Trophoblast cell (in vitro differentiated cells and primary cell): Measurements from ENCODE around the gene FAM53A.

ENCODE experiments used
- DNase-seq, 2 donors: peaks; one replicate each; pipeline ENCODE4 v3.0.0-alpha.2; 2016
- H2AFZ ChIP-seq: 2 replicates; pipeline ENCODE4 v1.6.1; 2013; ENCODE audit warnings: low read length, moderate library complexity, mild to moderate bottlenecking; ENCODE audit not compliant: insufficient read depth, poor library complexity
- H2AK5ac ChIP-seq: 2 replicates; pipeline ENCODE4 v1.6.1; 2013; ENCODE audit warnings: mild to moderate bottlenecking, low read length
- H2BK120ac ChIP-seq: 2 replicates; pipeline ENCODE4 v1.6.1; 2013; ENCODE audit warnings: low read length, mild to moderate bottlenecking, moderate library complexity; ENCODE audit not compliant: insufficient read depth, poor library complexity
- H2BK12ac ChIP-seq: 2 replicates; pipeline ENCODE4 v1.6.1; 2013; ENCODE audit warnings: mild to moderate bottlenecking, low read length, moderate library complexity
- H2BK5ac ChIP-seq: 2 replicates; pipeline ENCODE4 v1.6.1; 2013; ENCODE audit warnings: low read length, low read depth, moderate library complexity, mild to moderate bottlenecking; ENCODE audit not compliant: poor library complexity
- H3K14ac ChIP-seq: 2 replicates; pipeline ENCODE4 v1.6.1; 2013; ENCODE audit warnings: mild to moderate bottlenecking, low read length
- H3K18ac ChIP-seq: 2 replicates; pipeline ENCODE4 v1.6.1; 2013; ENCODE audit warnings: mild to moderate bottlenecking, low read length
- H3K23ac ChIP-seq: 2 replicates; pipeline ENCODE4 v1.6.1; 2013; ENCODE audit warnings: low read length
- H3K27ac ChIP-seq: 2 replicates; pipeline ENCODE4 v1.5.1; 2013; ENCODE audit warnings: low read depth, mild to moderate bottlenecking, inconsistent platforms, low read length, moderate library complexity
- H3K27me3 ChIP-seq: 2 replicates; pipeline ENCODE4 v1.6.1; 2013; ENCODE audit warnings: inconsistent platforms, mild to moderate bottlenecking, low read length, moderate library complexity; ENCODE audit not compliant: insufficient read depth
- H3K36me3 ChIP-seq, 2 experiments: 1 replicate in 1 of 2; 2 replicates in 1 of 2; pipeline ENCODE4 v1.6.1; 2013; ENCODE audit warnings: low read length in 2 of 2, mild to moderate bottlenecking in 2 of 2, moderate library complexity in 1 of 2; ENCODE audit not compliant: insufficient read depth in 2 of 2, control insufficient read depth in 1 of 2
- H3K4ac ChIP-seq: 2 replicates; pipeline ENCODE4 v1.6.1; 2013; ENCODE audit warnings: low read depth, mild to moderate bottlenecking, low read length, moderate library complexity
- H3K4me1 ChIP-seq, 2 experiments: 1 replicate in 1 of 2; 2 replicates in 1 of 2; pipeline ENCODE4 v1.6.1; 2013; ENCODE audit warnings: low read length in 2 of 2, mild to moderate bottlenecking in 2 of 2, moderate library complexity in 1 of 2; ENCODE audit not compliant: insufficient read depth in 2 of 2, control insufficient read depth in 1 of 2
- H3K4me2 ChIP-seq: 2 replicates; pipeline ENCODE4 v1.6.1; 2013; ENCODE audit warnings: inconsistent platforms, mild to moderate bottlenecking, low read length, moderate library complexity
- H3K4me3 ChIP-seq: 2 replicates; pipeline ENCODE4 v1.5.1; 2013; ENCODE audit warnings: mild to moderate bottlenecking, low read depth, low read length, inconsistent platforms
- H3K79me1 ChIP-seq: one replicate; pipeline ENCODE4 v1.6.1; 2013; ENCODE audit warnings: low read length
- H3K79me2 ChIP-seq: 2 replicates; pipeline ENCODE4 v1.6.1; 2013; ENCODE audit warnings: low read length, mild to moderate bottlenecking; ENCODE audit not compliant: control insufficient read depth, insufficient read depth, poor library complexity
- H3K9ac ChIP-seq: 2 replicates; pipeline ENCODE4 v1.6.1; 2013; ENCODE audit warnings: mild to moderate bottlenecking, low read length
- H3K9me3 ChIP-seq: 2 replicates; pipeline ENCODE4 v1.6.1; 2013; ENCODE audit warnings: low read depth, mild to moderate bottlenecking, control low read depth, inconsistent platforms, low read length; ENCODE audit not compliant: insufficient read depth
- H4K12ac ChIP-seq: 2 replicates; pipeline ENCODE4 v1.6.1; 2013; ENCODE audit warnings: low read depth, mild to moderate bottlenecking, low read length, moderate library complexity
- H4K8ac ChIP-seq: 2 replicates; pipeline ENCODE4 v1.6.1; 2013; ENCODE audit warnings: low read depth, mild to moderate bottlenecking, low read length, moderate library complexity
- H4K91ac ChIP-seq: one replicate; pipeline ENCODE4 v1.6.1; 2013; ENCODE audit warnings: low read depth, mild to moderate bottlenecking, low read length, moderate library complexity
- WGBS: extraction: QIAGEN DNeasy Blood & Tissue Kit; methylation state at CpG from one replicate; pipeline ENCODE4 v1.1.7; 2013; ENCODE audit warnings: missing lambda C conversion rate; ENCODE audit not compliant: insufficient read length, insufficient coverage; ENCODE audit errors: extremely low coverage; 5-methylcytosine and 5-hydroxymethylcytosine counted together

The FAM53A gene

GRCh38 chr4:1614049-1614448 is 70.1 kb downstream of the FAM53A start:
- Histone ChIP-seq H2BK5ac (no peak overlapping the region), H2BK120ac (no peak overlapping the region), H3K23ac (no peak overlapping the region), H3K27ac (no peak overlapping the region), H3K4me1 (no peaks in the 10 kb centered on the region), H3K18ac (no peak overlapping the region), H4K91ac (no peak overlapping the region), H3K14ac (no peak overlapping the region), H3K4ac (no peak overlapping the region), H3K36me3 (no peaks in the 10 kb centered on the region), H3K9me3 (peaks cover 12% of the 10 kb centered on the region), H2AFZ (no peak overlapping the region), H4K8ac (no peak overlapping the region), H3K79me2 (no peaks in the 10 kb centered on the region), H3K79me1 (no peaks in the 10 kb centered on the region), H3K4me2 (no peak overlapping the region), H2BK12ac (no peak overlapping the region), H2AK5ac (no peak overlapping the region), H3K27me3 (no peaks in the 10 kb centered on the region), H3K4me3 (no peak overlapping the region), H4K12ac (no peak overlapping the region), H3K9ac (no peak overlapping the region)
- WGBS: no CpG with 5 or more reads among the region's 17 CpGs
- no peak for DNase-seq

- Histone ChIP-seq H4K8ac (no peak overlapping the region), H3K18ac (no peak overlapping the region), H2BK120ac (no peak overlapping the region), H3K36me3 (no peaks in the 10 kb centered on the region), H3K14ac (no peak overlapping the region), H3K4me1 (no peaks in the 10 kb centered on the region), H3K27me3 (no peaks in the 10 kb centered on the region), H2AK5ac (no peak overlapping the region), H3K4ac (no peak overlapping the region), H2BK12ac (no peak overlapping the region), H3K9ac (no peak overlapping the region), H3K4me3 (no peak overlapping the region), H4K91ac (no peak overlapping the region), H3K27ac (no peak overlapping the region), H3K23ac (no peak overlapping the region), H3K4me2 (no peak overlapping the region), H2AFZ (no peak overlapping the region), H3K9me3 (peaks cover 8% of the 10 kb centered on the region), H4K12ac (no peak overlapping the region), H2BK5ac (no peak overlapping the region), H3K79me2 (no peaks in the 10 kb centered on the region), H3K79me1 (no peaks in the 10 kb centered on the region)
- no CpG with 5 or more reads among the region's 9 CpGs for WGBS
- no peak for DNase-seq
Observed at GRCh38 chr4:1613099-1613495, 71.0 kb downstream of the FAM53A start.

DNA sequence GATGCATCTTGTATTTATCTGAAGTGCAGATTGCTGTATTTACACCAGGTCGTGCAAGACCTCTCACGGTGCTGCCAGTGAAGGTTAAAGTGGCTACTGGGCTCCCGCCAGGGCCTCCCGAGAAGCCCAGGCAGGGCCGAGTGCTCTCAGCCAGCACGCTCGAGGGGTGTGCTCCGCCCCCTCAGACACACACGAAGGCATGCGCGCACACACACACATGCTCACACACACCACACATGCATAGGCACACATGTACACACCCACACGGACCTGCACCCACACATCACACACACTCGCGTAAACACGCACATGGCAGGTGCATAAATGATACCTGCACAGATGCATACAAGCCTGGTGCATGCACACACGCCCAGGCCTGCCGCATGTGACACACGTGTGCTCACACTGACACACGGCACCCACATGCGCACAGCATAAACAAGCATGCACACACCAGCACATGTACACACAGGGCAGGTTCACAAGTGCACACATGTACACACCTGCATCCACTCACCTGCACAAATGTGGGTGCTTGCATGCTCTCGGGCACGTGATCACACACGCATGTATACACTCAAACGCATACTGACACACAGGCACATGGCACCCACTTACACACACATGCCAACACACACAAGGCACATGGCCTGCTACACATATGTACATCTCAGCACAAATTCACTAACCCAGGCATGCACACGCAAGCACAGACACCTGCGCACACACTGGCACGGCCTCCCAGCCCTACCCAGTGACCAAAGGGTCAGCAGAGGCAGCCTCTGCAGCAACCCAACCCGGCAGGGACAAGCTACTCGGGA is 71.6 kb downstream of the FAM53A start:
- Histone ChIP-seq H3K9ac (no peak overlapping the region), H3K4ac (no peak overlapping the region), H3K9me3 (peaks cover 3% of the 10 kb centered on the region), H2AK5ac (no peak overlapping the region), H4K12ac (no peak overlapping the region), H3K4me2 (no peak overlapping the region), H2BK120ac (no peak overlapping the region), H3K14ac (no peak overlapping the region), H3K18ac (no peak overlapping the region), H3K4me1 (no peaks in the 10 kb centered on the region), H3K27ac (no peak overlapping the region), H2BK5ac (no peak overlapping the region), H3K79me2 (no peaks in the 10 kb centered on the region), H3K4me3 (peak overlapping the region; percentile 16), H4K8ac (no peak overlapping the region), H3K36me3 (no peaks in the 10 kb centered on the region), H4K91ac (no peak overlapping the region), H3K23ac (no peak overlapping the region), H3K79me1 (no peaks in the 10 kb centered on the region), H3K27me3 (no peaks in the 10 kb centered on the region), H2BK12ac (no peak overlapping the region), H2AFZ (no peak overlapping the region)
- DNase-seq: no peak
- WGBS: no CpG with 5 or more reads among the region's 29 CpGs

DNA sequence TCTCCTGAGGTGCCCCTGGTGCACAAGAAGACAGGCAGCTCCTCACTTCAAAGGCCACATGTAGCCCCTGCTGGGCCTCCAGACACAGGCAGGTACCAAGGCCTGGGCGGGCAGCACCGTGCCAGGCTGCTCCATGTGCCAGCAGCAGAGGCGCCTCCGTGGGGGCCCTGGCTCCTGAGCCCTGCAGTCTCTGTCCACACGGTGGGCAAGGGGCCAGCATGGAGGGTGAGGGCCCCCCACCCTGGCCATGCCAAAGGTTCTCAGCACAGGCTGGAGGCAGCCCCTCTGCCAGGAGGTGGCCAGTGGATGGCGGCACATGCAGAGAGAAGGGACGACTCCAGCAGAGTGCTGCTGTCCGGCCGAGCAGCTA is 72.6 kb downstream of the FAM53A start:
- Histone ChIP-seq H3K4me3 (no peak overlapping the region), H2BK120ac (no peak overlapping the region), H4K91ac (no peak overlapping the region), H3K4me1 (no peaks in the 10 kb centered on the region), H4K12ac (no peak overlapping the region), H3K4me2 (no peak overlapping the region), H2AFZ (no peak overlapping the region), H2BK5ac (no peak overlapping the region), H3K9me3 (peaks cover 3% of the 10 kb centered on the region), H3K79me2 (no peaks in the 10 kb centered on the region), H3K27ac (no peak overlapping the region), H4K8ac (no peak overlapping the region), H3K27me3 (no peaks in the 10 kb centered on the region), H3K9ac (no peak overlapping the region), H3K79me1 (no peaks in the 10 kb centered on the region), H3K23ac (no peak overlapping the region), H3K14ac (no peak overlapping the region), H3K36me3 (no peaks in the 10 kb centered on the region), H3K18ac (no peak overlapping the region), H3K4ac (no peak overlapping the region), H2BK12ac (no peak overlapping the region), H2AK5ac (no peak overlapping the region)
- WGBS: no CpG with 5 or more reads among the region's 9 CpGs
- DNase-seq: no peak
